Activated CD8-positive, alpha-beta T cell treated with anti-CD3 and anti-CD28 coated beads for 36 hours (primary cell): Measurements from ENCODE around the gene KLHL1. TPM values are rescaled to one million over a fixed set of nuclear protein-coding genes. Genes with fewer than 3 reads are reported as not detected.

ENCODE experiments used
- ATAC-seq: fragments of 200-7000 bp; cut with Tn5 transposase; one replicate; pipeline ENCODE4 v1.10.0; 2021; ENCODE audit warnings: mild to moderate bottlenecking, moderate library complexity
- CTCF ChIA-PET: fragments of 350-600 bp; sonication (Branson Sonifier 250); formaldehyde crosslinking; loops from one replicate; lab custom pipeline; 2021; ENCODE audit warnings: antibody characterized with exemption; lab: Charles Lee
- POLR2A ChIA-PET: fragments of 350-600 bp; sonication (Branson Sonifier 250); formaldehyde crosslinking; loops from one replicate; lab custom pipeline; 2021; ENCODE audit warnings: antibody characterized with exemption; lab: Charles Lee
- DNase-seq: peaks from one replicate; pipeline ENCODE4 v3.0.0-alpha.2; 2020
- H3K27ac Mint-ChIP-seq: one replicate; pipeline ENCODE4 v1.8.0; 2021; ENCODE audit warnings: mild to moderate bottlenecking, mixed read lengths
- H3K27me3 Mint-ChIP-seq: one replicate; pipeline ENCODE4 v1.8.0; 2021; ENCODE audit warnings: mixed read lengths
- H3K36me3 Mint-ChIP-seq: one replicate; pipeline ENCODE4 v1.8.0; 2021; ENCODE audit warnings: low read depth, mixed read lengths
- H3K4me1 Mint-ChIP-seq: one replicate; pipeline ENCODE4 v1.8.0; 2021; ENCODE audit warnings: low read depth, mixed read lengths
- H3K4me3 Mint-ChIP-seq: one replicate; pipeline ENCODE4 v1.8.0; 2021; ENCODE audit warnings: mild to moderate bottlenecking, moderate library complexity, mixed read lengths
- H3K9me3 Mint-ChIP-seq: one replicate; pipeline ENCODE4 v1.8.0; 2021; ENCODE audit warnings: mixed read lengths
- CTCF ChIP-seq: fragments of 200-600 bp; IDR thresholded peaks from one replicate; pipeline ENCODE4 v1.8.0; 2022; ENCODE audit warnings: antibody characterized with exemption, mild to moderate bottlenecking
- intact Hi-C: fragments of 100-400 bp; cut with micrococcal nuclease; formaldehyde crosslinking; loops from one replicate; pipeline ENCODE4 v1.10.0; 2022
- total RNA-seq, 2 experiments: library from RNA; stranded (reverse); gene quantifications; one replicate each; pipeline ENCODE4 v1.2.3, GENCODE V29; 2021

Gene KLHL1
- total RNA-seq, 2 experiments from 2014 or later, result not detected

GRCh38 chr13:70088926-70089325 lies 19.3 kb downstream of the KLHL1 start:
- H3K9me3 Mint-ChIP-seq, result peaks cover 12% of the 10 kb centered on the region
- H3K4me1 Mint-ChIP-seq, result no peaks in the 10 kb centered on the region
- no peaks in the 10 kb centered on the region for H3K27me3 Mint-ChIP-seq
- intact Hi-C loops, result no loop called here
- ATAC-seq (no peak), DNase-seq (no peak)
- TF ChIP-seq CTCF, result no peak
- H3K4me3 Mint-ChIP-seq, result no peak overlapping the region
- no peaks in the 10 kb centered on the region for H3K36me3 Mint-ChIP-seq
- no peak overlapping the region for H3K27ac Mint-ChIP-seq
- ChIA-PET CTCF (no interaction called here), POLR2A (no interaction called here)

- H3K9me3 Mint-ChIP-seq, result peaks cover 12% of the 10 kb centered on the region
- TF ChIP-seq CTCF, result no peak
- no peaks in the 10 kb centered on the region for H3K36me3 Mint-ChIP-seq
- no peak overlapping the region for H3K27ac Mint-ChIP-seq
- H3K27me3 Mint-ChIP-seq, result no peaks in the 10 kb centered on the region
- ATAC-seq, result no peak
- intact Hi-C loops, result no loop called here
- DNase-seq, result no peak
- H3K4me3 Mint-ChIP-seq, result no peak overlapping the region
- no peaks in the 10 kb centered on the region for H3K4me1 Mint-ChIP-seq
- POLR2A ChIA-PET, result no interaction called here
- CTCF ChIA-PET, result no interaction called here
Measured at GRCh38 chr13:70087247-70087646, 21.0 kb downstream of the KLHL1 start.

- CTCF ChIA-PET, result no interaction called here
- DNase-seq, result no peak
- Mint-ChIP-seq H3K9me3 (peaks cover 7% of the 10 kb centered on the region), H3K36me3 (no peaks in the 10 kb centered on the region), H3K4me1 (no peaks in the 10 kb centered on the region), H3K4me3 (no peak overlapping the region), H3K27ac (no peak overlapping the region), H3K27me3 (no peaks in the 10 kb centered on the region)
- intact Hi-C loops, result no loop called here
- TF ChIP-seq CTCF, result no peak
- ATAC-seq, result no peak
- POLR2A ChIA-PET, result no interaction called here
Measured at GRCh38 chr13:70080012-70080411, 28.2 kb downstream of the KLHL1 start.

- no peak for TF ChIP-seq CTCF
- ATAC-seq (no peak), DNase-seq (no peak)
- ChIA-PET CTCF (no interaction called here), POLR2A (no interaction called here)
- intact Hi-C loops, result no loop called here
- no peaks in the 10 kb centered on the region for H3K36me3 Mint-ChIP-seq
- no peak overlapping the region for H3K27ac Mint-ChIP-seq
- no peaks in the 10 kb centered on the region for H3K27me3 Mint-ChIP-seq
- H3K9me3 Mint-ChIP-seq, result peaks cover 23% of the 10 kb centered on the region
- H3K4me3 Mint-ChIP-seq, result no peak overlapping the region
- H3K4me1 Mint-ChIP-seq, result no peaks in the 10 kb centered on the region
Measured at GRCh38 chr13:70054572-70054971, 53.7 kb downstream of the KLHL1 start.

- ATAC-seq (no peak), DNase-seq (no peak)
- intact Hi-C loops, result no loop called here
- ChIA-PET CTCF (no interaction called here), POLR2A (no interaction called here)
- H3K4me1 Mint-ChIP-seq, result no peaks in the 10 kb centered on the region
- H3K36me3 Mint-ChIP-seq, result no peaks in the 10 kb centered on the region
- no peaks in the 10 kb centered on the region for H3K27me3 Mint-ChIP-seq
- H3K4me3 Mint-ChIP-seq, result no peak overlapping the region
- H3K27ac Mint-ChIP-seq, result no peak overlapping the region
- H3K9me3 Mint-ChIP-seq, result peaks cover 22% of the 10 kb centered on the region
- TF ChIP-seq CTCF, result no peak
Measured at GRCh38 chr13:70051531-70051930, 56.7 kb downstream of the KLHL1 start.
